Stimulated activated CD8-positive, alpha-beta memory T cell treated with anti-CD3 and anti-CD28 coated beads, Interleukin-7, amount 100 ng/mL, for 1 hour (primary cell): ENCODE measurements around the gene GREB1.

Source experiments
- DNase-seq, 2 donors: peaks; one replicate each; pipeline ENCODE4 v3.0.0-alpha.2; 2020; ENCODE audit warnings: low read depth in 2 of 2

The GREB1 gene

DNA sequence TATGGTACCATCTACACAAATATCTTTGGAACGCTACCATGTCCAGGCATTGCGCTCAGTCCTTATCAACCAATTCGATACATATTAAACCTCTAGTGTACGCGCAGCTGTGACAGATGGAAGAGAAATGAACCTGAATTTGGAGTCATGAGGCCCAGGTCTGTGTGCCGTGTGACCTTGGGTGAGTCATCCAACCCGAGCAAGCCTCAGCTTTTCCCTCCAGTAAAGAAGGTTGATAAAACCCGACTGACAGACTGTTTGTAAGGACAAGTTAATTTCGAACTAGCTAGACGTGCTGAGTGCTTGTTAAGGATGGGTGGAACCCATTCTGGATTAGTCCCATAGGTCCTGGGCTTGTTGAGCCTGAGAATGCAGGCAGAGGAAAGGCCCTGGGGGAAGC is 28.2 kb downstream of the GREB1 start:
- no peak for DNase-seq

DNA sequence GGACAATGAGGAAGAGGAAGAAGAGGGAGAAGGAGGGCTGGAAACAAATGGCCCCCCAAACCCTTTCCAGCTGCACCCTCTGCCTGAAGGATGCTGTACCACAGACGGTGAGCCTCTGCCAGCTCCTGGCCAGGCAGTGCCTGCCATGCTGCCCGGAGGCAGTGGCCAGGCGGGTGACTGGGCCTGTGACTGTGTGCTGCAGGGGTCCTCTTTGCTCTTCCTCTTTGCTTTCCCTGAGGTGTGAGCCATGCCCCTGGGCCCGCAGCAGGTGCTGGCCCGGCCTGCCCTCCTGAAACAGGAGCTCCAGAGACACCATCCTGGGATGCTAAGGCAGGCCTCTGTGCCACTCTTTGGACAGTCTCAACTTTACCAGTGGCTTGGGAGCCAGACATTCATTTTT is 28.6 kb downstream of the GREB1 start:
- DNase-seq, result no peak

DNA sequence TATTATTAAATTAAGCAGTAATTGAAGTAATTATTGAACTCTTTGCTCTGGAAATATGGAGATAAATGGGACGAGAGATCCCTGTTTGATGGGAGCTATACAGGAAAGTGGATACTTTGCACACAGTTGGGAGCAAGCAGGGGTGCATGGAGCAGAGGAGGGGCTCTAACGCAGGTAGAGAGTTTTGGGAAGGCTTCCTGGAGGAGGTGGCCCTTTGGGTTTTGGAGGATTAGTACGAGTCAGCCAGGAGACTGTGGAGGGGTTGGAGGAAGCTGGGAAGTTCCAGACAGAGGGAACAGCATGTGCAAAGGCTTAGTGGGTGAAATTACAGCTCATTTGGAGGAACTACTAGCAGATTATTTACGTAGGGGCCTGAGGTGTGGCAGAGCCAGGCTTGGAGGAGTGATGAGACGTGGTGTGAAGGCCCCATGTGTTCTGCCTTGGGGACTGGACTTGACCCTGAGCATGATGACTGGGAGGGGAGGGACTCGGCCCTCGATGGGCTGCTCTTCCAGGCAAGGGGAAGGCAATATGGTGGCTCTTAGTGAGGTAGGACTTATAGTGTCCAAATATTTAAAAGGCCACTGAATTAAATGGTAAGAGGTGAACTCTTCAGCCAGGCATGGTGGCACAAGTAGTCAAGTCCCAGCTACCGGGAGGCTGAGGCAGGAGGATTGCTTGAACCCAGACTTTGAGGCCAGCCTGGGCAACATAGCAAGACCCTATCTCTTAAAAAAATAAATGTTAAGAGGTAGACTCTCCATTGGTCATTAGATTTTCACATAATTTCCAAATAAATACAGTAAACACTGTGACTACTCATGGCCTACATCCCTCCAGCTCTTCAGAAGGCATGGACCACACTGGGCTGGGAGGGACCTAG is 30.2 kb downstream of the GREB1 start:
- DNase-seq, result no peak

DNA sequence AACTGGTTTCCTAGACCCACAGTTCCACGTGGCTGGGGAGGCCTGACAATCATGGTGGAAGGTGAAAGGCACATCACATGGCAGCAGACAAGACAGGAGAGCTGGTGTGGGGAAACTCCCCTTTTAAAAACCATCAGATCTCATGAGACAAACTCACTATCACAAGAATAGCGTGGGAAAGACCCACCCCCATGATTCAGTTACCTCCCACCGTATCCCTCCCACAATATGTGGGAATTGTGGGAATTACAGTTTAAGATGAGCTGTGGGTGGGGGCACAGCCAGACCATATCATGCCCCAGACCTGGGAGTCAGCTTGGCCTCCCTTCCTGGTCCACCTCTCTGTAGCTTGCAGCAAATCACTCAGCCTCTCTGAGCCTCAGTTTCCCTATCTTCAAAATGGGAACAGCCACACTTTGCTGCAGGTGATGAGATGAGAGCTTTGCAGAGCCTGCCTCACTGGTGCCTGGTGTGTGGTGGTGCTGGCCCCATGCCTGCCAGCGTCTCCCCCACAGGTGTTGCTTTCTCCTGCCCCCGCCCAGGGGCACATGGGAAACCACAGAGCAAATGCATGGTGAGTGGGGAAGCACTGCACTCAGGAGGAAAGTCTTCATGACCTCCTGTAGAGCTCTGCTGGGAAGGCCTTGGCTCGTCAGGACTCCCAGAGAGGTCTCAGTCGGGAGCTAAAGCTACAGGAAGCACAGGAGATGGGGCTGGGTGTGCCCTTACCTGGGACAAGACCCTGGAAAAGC is 31.1 kb downstream of the GREB1 start:
- no peak for DNase-seq

DNA sequence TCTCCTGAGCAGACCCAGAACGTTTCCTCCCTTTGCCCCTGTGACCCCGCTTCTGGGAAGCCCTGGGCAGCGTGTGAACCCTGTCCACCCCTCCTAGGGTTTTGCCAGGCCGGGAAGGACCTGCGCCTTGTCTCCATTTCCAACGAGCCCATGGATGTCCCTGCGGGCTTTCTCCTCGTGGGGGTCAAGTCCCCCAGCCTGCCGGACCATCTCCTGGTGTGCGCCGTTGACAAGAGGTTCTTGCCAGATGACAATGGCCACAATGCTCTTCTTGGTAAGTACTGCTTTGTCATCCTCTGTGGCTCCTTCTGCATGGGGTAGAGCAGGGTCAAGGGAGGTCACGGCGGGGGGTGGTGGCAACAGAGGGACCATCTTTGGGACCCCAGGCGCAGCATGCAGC is 32.5 kb downstream of the GREB1 start:
- no peak for DNase-seq

DNA sequence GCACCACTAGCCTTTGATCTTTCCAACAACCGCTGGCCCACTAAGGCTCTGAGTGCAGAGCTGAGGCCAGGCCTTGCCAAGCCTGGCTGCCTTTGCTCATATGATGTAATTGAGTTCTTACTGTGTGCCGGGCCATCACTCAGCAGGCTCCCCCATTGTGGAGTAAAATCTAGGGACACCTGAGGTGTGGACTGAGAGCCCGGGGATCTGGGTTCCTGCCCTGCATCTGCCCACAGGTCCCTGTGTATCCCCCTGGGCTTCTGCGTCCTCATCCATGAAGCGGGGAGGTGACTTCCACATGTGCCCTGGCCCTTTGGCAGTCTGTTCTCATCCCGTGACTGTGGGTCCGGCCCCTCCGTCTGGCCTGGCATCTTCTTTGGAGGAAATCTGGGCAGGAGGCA is 33.8 kb downstream of the GREB1 start:
- no peak for DNase-seq

DNA sequence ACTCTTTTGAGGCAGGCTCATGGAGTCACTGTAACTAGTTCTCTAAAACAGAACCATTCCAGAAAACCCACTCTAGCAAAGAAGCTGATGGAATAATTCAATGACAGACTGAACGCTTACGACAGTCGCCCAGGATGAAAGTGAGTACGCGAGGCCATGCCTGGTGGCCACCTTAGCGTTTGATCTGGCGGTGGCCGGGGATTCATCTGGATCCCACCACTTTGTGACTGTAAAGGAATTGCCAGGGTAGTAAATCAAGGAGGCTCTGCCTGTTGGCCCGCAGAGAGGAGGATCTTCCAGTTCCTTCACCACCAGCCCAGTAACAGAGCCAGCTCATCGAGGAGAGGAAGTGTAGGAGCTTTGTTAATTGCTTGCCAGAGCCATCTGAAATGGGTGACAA is 34.6 kb downstream of the GREB1 start:
- no peak for DNase-seq

DNA sequence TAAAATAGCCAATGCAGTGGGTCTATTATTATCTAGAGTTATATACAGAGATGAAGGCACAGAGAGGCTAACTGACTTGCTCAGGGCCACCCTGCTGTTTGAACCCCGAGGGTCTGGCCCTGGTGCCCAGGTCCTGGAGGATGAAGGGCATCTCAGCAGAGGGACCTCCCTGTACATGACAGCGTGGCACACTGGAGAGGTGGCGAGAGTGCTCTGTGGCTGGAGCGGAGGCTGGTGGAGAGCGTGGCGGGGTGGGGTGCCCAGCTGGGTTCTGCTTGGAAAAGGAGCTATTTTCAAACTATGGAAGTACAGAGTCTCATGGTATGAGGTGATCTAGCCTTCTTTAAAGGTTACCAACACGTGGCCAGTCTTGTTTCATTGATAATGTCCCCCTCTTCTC is 35.8 kb downstream of the GREB1 start:
- DNase-seq, result no peak

DNA sequence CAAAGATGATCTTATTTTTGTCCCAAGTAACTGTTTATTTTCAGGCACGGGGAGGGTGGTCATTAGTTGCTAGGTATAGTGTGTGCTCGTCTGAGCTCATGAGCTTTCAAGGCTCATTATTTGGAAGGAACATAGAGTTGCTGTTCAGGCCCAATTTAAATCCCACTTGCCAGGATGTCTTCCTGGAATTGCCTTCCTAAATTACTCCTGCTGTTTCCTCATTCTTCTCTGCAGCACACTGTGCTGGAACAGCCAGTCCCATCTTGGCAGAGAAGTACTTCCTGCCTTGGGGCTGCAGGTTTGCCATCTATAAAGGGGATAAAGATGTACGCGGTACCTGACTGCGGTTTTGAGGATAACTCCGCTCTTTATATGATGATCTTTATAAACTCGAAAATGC is 37.3 kb downstream of the GREB1 start:
- no peak for DNase-seq

DNA sequence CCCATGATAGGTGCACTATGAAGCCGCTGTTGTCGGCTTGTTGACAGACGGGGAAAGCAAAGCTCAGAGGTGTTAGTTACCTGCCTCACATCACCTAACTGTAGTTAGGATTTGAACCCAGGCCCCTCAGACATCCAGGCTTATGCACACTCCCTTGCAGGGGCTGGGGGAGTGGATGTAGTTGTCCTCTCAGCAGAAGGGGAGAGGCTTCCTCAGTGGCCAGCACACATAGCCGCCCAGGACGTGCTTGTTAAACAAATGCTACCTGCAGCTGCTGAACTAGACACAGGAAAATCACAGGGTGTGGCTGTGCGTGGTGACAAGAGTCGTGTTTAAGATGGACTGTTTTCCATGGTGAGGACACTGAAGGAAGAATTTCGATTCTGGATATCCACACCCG is 39.2 kb downstream of the GREB1 start:
- no peak for DNase-seq

DNA sequence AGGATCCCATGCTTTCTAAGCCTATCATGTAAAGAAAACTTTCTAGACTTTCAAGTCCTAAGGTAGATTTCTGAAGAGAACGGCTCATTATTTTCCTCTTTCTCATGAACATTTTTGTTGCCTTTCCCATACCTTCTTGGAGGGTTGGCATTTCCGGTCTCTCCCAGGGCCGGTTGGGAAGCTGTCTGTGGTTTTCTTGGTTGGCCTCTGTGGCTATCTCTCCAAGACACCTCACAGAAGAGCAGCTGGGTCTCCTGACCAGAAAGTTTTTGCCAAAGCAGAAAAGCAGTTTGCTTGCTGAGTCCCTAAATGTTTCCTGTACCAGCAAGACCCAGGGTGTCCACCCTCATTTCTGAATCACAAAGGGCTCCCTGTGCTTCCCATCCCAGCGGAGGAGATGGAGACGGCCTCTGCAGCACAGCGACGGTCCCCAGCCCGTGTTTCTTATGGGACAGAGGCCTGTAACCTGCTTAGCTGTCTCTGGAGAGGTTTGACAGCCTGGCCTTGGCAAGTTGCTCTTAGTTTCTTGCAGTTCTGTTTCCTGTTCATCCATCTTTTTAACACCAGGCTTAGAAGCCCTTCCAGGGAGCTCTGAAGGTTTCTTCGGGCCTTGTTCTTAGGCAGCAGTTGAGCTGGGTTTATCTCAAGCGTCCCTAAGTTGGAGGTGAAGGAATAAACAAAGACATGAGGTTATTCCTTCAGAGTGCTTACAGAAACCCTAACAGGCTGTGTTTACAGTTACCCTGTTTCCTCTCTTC is 39.8 kb downstream of the GREB1 start:
- DNase-seq, result no peak

DNA sequence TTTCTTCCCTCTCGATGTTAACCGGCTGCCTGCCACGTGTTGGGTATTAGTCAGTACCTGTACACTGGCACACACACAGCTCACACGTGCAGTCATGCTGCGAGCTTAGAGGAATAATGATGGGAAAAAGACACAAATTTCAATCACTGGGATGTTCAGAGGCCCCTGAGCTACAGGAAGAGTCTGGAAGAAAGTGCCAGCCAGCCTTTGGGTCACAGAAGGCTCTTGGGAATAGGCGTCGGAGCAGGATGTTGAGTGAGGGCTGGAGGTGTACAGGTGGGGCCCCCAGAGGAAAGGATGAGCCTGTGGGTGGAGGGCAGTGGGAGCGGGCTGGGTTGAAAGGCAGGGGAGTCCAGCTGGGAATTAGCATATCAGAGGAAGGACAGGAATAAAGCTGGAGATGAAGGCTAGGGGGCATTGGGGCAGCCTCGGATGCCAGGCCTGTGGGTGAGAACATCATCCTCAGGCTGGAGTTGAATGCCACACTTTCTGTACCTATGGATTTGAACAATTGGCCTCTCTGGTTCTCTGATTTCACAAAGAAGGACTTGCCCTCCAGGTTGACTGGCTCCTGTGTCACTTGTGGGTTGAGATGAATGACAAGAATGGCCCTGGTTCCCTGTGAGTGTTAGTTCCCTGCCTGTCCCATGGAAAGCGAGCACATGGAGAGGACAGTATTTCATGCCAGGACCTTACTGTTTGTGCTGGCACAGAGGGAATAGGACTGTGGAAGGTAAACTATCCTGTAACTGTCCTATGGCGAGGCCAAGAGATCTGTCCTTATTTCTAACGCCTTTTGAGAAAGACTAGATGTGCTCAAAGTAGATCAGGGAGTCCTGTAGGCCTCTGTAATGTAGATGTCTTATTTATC is 40.6 kb downstream of the GREB1 start:
- DNase-seq, result no peak

DNA sequence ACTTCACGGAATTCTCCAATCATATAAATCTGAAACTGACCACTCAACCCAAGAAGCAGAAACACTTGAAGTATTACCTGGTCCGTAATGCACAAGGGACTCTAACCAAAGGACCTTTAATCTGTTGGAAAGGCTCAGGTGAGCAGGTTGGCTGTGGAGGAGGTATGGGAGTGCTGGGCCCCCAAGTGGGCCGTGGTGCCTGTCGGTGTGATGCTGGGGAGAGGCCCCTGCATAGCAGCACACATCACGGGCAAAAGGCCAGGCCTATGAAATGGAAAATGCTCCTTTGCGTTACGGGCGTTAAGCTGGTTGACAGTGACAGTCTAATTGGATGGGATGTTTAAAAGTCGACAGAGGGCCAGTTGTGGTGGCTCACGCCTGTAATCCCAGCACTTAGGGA is 42.6 kb downstream of the GREB1 start:
- DNase-seq, result no peak

DNA sequence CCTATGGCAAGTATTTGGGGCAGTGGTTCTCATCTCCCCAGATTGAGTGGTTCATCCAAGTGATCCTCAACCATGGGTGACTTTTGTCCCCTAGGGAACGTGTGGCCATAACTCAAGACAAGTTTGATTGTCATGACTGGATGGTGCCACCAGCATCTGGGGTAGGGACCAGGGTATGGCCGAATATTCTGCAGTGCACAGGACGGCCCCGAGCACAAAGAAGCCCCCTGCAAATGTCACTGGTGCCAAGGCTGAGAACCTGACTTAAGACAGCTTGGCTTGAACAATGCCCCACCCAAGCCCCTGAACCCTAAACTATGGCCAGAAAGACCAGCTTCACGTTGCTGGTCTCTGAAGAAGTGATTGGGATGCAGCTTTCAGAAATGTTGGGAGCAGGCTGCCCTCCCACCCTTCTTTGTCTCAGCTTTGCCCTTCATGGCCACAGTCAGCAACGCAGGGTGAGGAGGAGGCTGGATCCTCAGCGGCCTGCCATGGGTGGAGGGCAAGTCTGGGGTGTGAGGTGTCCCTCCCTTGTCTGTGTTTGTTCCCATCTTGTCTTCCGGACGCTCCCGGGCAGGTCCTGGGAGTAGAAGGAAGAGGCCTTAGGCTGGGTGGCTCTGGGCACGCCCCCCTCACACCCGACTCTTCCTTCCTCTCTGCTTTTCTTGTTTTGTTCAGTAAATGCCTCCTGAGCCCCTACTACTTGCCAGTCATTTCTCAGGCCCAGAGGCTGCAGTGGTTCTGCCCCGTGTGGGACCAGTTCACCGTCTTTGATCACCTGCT is 43.4 kb downstream of the GREB1 start:
- no peak for DNase-seq

DNA sequence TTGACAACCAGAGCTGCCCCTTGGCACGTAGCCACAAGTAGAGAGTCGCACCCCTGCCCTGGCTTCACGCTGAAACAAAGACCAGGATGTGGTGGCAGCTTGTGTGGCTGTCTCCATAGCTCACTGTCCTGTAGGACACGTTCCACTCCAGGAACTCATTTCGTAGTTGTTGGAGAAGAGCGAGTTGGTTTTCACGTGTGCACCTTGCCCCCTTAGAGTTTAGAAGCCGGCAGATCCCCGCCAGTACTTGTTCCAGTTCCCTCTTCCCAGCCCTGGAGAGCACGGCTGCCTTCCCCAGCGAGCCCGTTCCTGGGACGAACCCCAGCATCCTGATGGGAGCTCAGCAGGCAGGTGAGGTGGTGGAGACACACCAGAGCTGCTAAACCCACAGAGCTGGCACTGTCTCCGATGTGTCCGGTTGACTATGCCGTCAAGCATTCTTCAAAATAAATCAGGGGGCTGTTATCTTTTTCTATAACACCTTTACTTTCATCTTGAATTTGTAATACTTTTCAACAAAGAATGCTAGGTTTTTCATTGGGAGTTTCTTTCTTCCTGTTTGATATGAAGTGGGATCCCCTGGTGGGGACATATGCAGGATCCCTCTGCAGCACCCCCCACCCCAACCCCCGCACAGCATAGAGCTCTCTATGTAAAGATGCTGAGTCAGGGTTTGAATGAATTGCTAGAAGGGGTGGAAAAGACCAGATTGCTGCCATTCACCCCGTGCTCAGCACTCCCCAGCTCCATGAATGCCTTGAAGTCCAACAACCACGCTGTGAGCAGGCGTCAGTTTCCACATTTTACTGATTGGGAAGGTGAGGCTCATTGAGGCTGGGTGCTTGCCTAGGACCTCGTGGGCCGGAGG is 44.5 kb downstream of the GREB1 start:
- DNase-seq, result no peak

DNA sequence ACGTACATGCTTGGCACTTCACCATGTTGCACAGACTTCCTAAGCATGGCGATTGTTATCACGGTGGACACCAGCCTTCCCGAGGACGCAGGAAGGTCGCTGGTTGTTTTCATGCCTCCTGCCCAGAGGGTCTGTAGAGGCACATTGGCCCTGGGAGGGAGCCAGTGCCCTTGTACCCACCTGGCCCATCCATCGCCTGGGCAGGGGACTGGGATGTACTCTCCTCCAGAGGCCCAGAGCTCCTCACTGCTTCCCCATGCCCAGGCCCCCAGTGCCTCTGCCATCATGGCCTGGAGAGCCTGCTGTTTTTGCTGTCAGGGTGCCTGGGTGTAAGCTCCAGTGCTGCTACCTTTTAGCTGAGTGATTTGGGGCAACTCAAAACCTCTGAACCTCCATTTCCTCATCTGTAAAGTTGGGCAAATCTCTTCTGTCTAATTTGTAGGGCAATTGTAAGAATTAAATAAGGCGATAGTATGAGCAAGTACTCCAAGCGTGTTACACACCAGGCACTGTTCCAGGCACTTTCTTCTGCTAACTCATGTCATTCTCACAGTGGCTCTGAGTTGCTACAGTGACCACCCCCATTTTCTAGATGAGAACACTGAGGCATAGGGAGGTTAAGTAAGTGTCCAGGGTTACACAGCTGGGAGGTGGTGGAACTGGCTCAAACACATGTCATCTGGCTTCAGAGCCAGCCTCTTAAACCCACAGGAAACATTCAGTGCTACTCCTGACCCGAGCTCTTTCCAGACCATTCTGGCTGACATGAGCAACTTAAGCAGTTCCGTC is 45.3 kb downstream of the GREB1 start:
- DNase-seq, result no peak

DNA sequence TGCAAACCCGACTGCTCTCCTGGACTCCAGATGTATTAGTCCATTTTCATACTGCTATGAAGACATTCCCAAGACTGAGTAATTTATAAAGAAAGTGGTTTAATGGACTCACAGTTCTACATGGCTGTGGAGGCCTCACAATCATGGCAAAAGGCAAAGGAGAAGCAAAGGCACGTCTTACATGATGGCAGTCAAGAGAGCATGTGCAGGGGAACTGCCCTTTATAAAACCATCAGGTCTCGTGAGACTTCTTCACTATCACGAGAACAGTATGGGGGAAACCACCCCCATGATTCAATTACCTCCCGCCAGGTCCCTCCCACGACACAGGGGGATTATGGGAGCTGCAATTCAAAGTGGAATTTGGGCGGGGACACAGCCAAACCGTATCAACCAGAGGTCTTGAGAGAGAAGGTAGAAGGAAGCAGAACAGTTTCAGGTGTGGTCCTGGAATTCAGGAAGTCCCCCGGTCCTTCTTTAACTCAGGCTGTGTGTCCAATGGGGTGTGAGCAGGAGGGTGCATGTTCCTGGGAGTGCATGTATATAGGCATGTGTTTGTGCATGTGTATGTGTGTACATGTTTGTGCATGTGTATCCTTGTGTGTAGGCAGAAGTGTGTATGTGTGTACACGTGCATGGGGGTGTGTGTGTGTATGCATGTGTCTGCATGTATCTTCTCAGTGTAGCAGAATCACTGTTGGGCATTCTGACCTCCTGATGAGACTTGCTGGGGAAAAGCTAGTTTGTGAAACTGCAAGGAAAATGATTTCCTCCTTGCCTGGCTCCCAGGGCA is 46.2 kb downstream of the GREB1 start:
- DNase-seq, result no peak

DNA sequence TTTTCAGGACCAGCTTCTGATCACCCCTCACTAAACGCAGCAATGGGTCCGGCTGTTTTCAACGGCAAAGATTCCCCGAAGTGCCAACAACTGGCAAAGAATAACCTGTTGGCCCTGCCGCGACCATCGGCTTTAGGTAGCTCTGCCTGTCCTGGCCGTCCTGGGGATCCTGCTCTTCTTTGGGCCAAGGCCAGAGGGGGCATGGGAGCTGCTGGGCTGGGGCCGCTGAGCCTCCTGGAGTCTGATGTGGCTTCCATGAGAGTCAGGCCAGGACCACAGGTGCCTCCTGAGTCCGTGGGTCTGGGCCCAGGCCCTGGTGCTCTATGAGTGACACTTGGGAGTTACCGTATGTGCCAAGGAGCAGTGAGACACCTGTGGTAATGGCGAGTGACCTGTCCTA is 46.9 kb downstream of the GREB1 start:
- no peak for DNase-seq
